GM23248 (cell line): ENCODE results near the gene PROM1. TPM values are rescaled to one million over a fixed set of nuclear protein-coding genes. Genes with fewer than 3 reads are reported as not detected.

Experiments used
- DNase-seq: peaks from one replicate; pipeline ENCODE4 v3.0.0-alpha.2; 2015
- H2AFZ ChIP-seq: fragments of 200-600 bp; sonication (generic); 2 replicates; pipeline ENCODE4 v1.6.1; 2016; ENCODE audit warnings: antibody characterized with exemption
- H3F3A ChIP-seq: fragments of 200-600 bp; sonication (generic); 2 replicates; pipeline ENCODE4 v1.6.1; 2016; ENCODE audit warnings: mild to moderate bottlenecking, antibody characterized with exemption, mixed run types; ENCODE audit not compliant: insufficient read depth
- H3K27ac ChIP-seq: fragments of 200-600 bp; sonication (generic); 2 replicates; pipeline ENCODE4 v1.5.1; 2016; ENCODE audit warnings: mild to moderate bottlenecking
- H3K27me3 ChIP-seq: fragments of 200-600 bp; sonication (generic); replicated peaks from 2 replicates; pipeline ENCODE4 v1.6.1; 2016; ENCODE audit warnings: mild to moderate bottlenecking; ENCODE audit not compliant: insufficient read depth
- H3K36me3 ChIP-seq: fragments of 200-600 bp; sonication (generic); 2 replicates; pipeline ENCODE4 v1.6.1; 2016; ENCODE audit warnings: low read depth, mild to moderate bottlenecking
- H3K4me1 ChIP-seq: fragments of 200-600 bp; sonication (generic); 2 replicates; pipeline ENCODE4 v1.6.1; 2016; ENCODE audit warnings: mild to moderate bottlenecking; ENCODE audit not compliant: insufficient read depth
- H3K4me2 ChIP-seq: fragments of 200-600 bp; sonication (generic); one replicate; pipeline ENCODE4 v1.6.1; 2016; ENCODE audit warnings: mild to moderate bottlenecking; ENCODE audit not compliant: unreplicated experiment
- H3K4me3 ChIP-seq: fragments of 200-600 bp; sonication (generic); 2 replicates; pipeline ENCODE4 v1.5.1; 2016; ENCODE audit warnings: mild to moderate bottlenecking
- H3K79me2 ChIP-seq: fragments of 200-600 bp; sonication (generic); 2 replicates; pipeline ENCODE4 v1.6.1; 2016; ENCODE audit warnings: mild to moderate bottlenecking; ENCODE audit not compliant: insufficient read depth
- H3K9ac ChIP-seq: fragments of 200-600 bp; sonication (generic); 2 replicates; pipeline ENCODE4 v1.6.1; 2016; ENCODE audit warnings: mild to moderate bottlenecking
- H3K9me2 ChIP-seq: fragments of 200-600 bp; sonication (generic); 2 replicates; pipeline ENCODE4 v1.6.1; 2016; ENCODE audit warnings: mixed run types, mild to moderate bottlenecking, moderate library complexity; ENCODE audit not compliant: insufficient read depth
- H3K9me3 ChIP-seq: fragments of 200-600 bp; sonication (generic); one replicate; pipeline ENCODE4 v1.6.1; 2017; ENCODE audit warnings: low read depth
- H4K20me1 ChIP-seq: fragments of 200-600 bp; sonication (generic); 2 replicates; pipeline ENCODE4 v1.6.0; 2016; ENCODE audit not compliant: insufficient read depth
- EZH2 ChIP-seq: fragments of 200-600 bp; sonication (generic); IDR thresholded peaks from 2 replicates; pipeline ENCODE4 v1.6.1; 2018; ENCODE audit warnings: antibody characterized with exemption, mild to moderate bottlenecking; ENCODE audit not compliant: insufficient read depth, poor library complexity, severe bottlenecking
- EZH2phosphoT487 ChIP-seq: fragments of 200-600 bp; sonication (generic); IDR thresholded peaks from 2 replicates; pipeline ENCODE4 v1.6.1; 2018; ENCODE audit warnings: antibody characterized with exemption, moderate library complexity, mild to moderate bottlenecking, low read depth; ENCODE audit not compliant: insufficient read depth
- WGBS, 2 experiments: methylation state at CpG; one replicate each; pipeline ENCODE4 v1.1.6; 2015 to 2017; ENCODE audit warnings: low lambda C conversion rate in 2 of 2, low coverage in 1 of 2; ENCODE audit errors: missing lambda C conversion rate in 2 of 2; 5-methylcytosine and 5-hydroxymethylcytosine counted together
- in situ Hi-C: fragments of 300-500 bp; cut with MboI; formaldehyde crosslinking; loops from 2 replicates; pipeline ENCODE4 v1.15.0; 2020
- polyA plus RNA-seq: library from polyadenylated mRNA; unstranded; fragments of >200 nt; fragmentation: Nextera tagmentation; extraction: Ambion mirVana; gene quantifications from 2 replicates; pipeline ENCODE4 v1.2.1, GENCODE V29; 2016
- total RNA-seq: library from RNA; depleted of rRNA; stranded (reverse); fragments of >200 nt; shearing (Covaris generic); gene quantifications from 2 replicates; pipeline ENCODE4 v1.2.3, GENCODE V29; 2014

PROM1 gene
- total and polyA plus RNA-seq, 2 experiments from 2014 or later, result not detected

DNA sequence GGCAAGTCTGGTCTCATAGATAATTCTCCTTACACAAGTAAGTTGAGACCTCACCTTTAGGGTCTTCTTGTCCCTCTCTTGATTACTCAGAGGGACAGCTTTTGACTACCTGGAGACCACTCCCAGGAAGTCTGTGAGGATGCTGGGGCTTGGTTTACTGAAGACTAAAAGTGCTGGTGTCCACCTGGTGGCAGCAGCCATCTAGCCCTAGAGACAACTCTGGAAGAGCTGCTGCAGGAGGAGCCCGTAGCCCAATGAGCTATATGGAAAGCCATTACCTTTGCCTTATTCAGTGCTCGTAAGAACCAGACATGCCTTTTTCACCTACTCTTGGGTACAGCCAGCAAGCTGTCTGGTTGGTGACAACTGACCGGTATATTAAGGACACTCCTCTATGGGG is 128.2 kb downstream of the PROM1 start:
- H4K20me1 ChIP-seq, result no peaks in the 10 kb centered on the region
- H2AFZ ChIP-seq, result no peak overlapping the region
- peak; percentile 42 for DNase-seq
- no peaks in the 10 kb centered on the region for H3K79me2 ChIP-seq
- no peak overlapping the region for H3K4me2 ChIP-seq
- no peaks in the 10 kb centered on the region for H3K9me3 ChIP-seq
- H3K36me3 ChIP-seq, result no peaks in the 10 kb centered on the region
- in situ Hi-C loops, result loop anchor here (10.0 to 25.0 kb wide), 3 partner anchors 71 to 468 kb away; no protein-coding TSS in a partner anchor
- H3F3A ChIP-seq, result no peaks in the 10 kb centered on the region
- H3K9me2 ChIP-seq, result no peaks in the 10 kb centered on the region
- 64 to 66% methylated on average over 3 of the region's 3 CpGs for WGBS, 2 experiments
- H3K4me3 ChIP-seq, result no peak overlapping the region
- no peak overlapping the region for H3K27ac ChIP-seq
- H3K9ac ChIP-seq, result no peak overlapping the region
- H3K27me3 ChIP-seq, result peaks cover 6% of the 10 kb centered on the region; the same call in 1 of the 2 replicates
- no peak for TF ChIP-seq EZH2phosphoT487
- TF ChIP-seq EZH2, result no peak
- H3K4me1 ChIP-seq, result no peaks in the 10 kb centered on the region

DNA sequence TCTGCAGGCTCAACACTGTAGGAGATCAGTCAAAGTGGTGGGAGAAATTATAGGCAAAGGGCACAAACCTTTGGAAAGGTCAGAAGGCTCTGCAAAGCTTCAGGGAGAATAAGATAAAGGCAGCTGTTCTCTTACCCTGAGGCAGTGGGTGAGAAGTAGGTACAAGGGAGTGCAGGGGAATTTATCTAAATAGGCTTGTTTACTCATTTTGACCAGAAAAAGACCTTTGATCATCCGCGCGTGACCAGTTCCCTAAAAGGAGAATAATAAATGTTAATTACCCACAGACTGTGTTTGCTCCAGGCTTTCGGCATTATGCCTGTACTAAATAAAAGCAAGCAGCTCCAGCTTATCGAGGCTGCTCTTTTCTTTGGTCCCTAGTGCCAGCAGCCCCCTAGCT is 130.2 kb downstream of the PROM1 start:
- TF ChIP-seq EZH2phosphoT487, result no peak
- TF ChIP-seq EZH2, result no peak
- Histone ChIP-seq H3F3A (no peaks in the 10 kb centered on the region), H2AFZ (no peak overlapping the region), H3K36me3 (no peaks in the 10 kb centered on the region), H3K9me2 (no peaks in the 10 kb centered on the region), H3K79me2 (no peaks in the 10 kb centered on the region), H3K27ac (no peak overlapping the region), H3K4me1 (no peaks in the 10 kb centered on the region), H3K4me3 (no peak overlapping the region), H3K9ac (no peak overlapping the region), H3K27me3 (no peaks in the 10 kb centered on the region), H4K20me1 (no peaks in the 10 kb centered on the region), H3K4me2 (no peak overlapping the region), H3K9me3 (no peaks in the 10 kb centered on the region)
- 84 to 86% methylated on average over 5 of the region's 5 CpGs for WGBS, 2 experiments
- in situ Hi-C loops, result loop anchor here (10.0 to 25.0 kb wide), 3 partner anchors 69 to 466 kb away; no protein-coding TSS in a partner anchor
- no peak for DNase-seq

DNA sequence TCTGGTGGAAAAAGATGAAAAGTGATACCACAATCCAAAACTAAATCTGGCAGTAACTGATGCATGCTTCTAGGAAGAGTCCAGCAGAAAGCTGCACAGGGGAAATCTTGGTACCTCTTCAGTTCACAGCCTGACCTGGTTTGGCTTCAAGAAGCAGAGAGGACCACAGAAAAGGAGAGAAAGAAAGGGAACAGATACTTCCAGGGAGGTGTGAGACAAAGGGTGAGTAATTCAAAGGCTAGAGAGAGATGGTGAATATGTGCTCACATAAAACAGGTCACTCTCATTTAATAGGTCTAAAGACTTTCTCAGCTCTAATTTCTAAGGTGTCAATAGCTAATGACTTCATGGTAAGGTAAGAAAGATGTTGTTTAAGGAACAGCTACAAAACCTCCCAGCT is 132.0 kb downstream of the PROM1 start:
- H2AFZ ChIP-seq, result no peak overlapping the region
- no peak overlapping the region for H3K27ac ChIP-seq
- no peaks in the 10 kb centered on the region for H3K4me1 ChIP-seq
- no peaks in the 10 kb centered on the region for H3K79me2 ChIP-seq
- H3K27me3 ChIP-seq, result no peaks in the 10 kb centered on the region
- no peak overlapping the region for H3K4me2 ChIP-seq
- no peaks in the 10 kb centered on the region for H3K9me2 ChIP-seq
- no peaks in the 10 kb centered on the region for H4K20me1 ChIP-seq
- no peak overlapping the region for H3K4me3 ChIP-seq
- no peak for DNase-seq
- no peaks in the 10 kb centered on the region for H3F3A ChIP-seq
- in situ Hi-C loops, result loop anchor here (10.0 to 25.0 kb wide), 3 partner anchors 67 to 464 kb away; no protein-coding TSS in a partner anchor
- H3K36me3 ChIP-seq, result no peaks in the 10 kb centered on the region
- H3K9ac ChIP-seq, result no peak overlapping the region
- TF ChIP-seq EZH2phosphoT487 (no peak), EZH2 (no peak)
- no peaks in the 10 kb centered on the region for H3K9me3 ChIP-seq

DNA sequence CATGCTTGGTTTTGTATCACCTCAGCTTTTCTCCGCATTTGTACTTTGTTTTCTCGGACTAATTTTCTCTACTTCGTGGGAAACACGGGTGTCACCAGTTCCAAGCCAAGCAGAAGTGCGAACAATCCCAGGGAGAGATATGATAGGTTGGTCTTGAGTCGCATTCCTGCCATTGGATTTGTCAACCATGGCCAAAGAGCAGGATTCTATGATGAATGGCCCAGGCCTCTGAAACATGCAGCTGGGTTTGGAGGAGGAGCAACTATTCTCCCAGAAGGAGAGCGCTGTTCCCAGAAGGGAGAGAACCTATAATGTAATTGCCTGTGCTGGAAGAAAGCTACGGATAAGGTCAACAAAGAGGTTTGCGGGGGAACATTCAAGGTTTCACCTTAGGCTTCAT is 135.0 kb downstream of the PROM1 start:
- TF ChIP-seq EZH2phosphoT487 (no peak), EZH2 (no peak)
- Histone ChIP-seq H4K20me1 (no peaks in the 10 kb centered on the region), H3K4me1 (no peaks in the 10 kb centered on the region), H3K4me3 (no peak overlapping the region), H3F3A (no peaks in the 10 kb centered on the region), H3K9me2 (no peaks in the 10 kb centered on the region), H2AFZ (no peak overlapping the region), H3K4me2 (no peak overlapping the region), H3K27me3 (no peaks in the 10 kb centered on the region; the same call in 1 of the 2 replicates), H3K27ac (no peak overlapping the region), H3K9ac (no peak overlapping the region), H3K36me3 (no peaks in the 10 kb centered on the region), H3K79me2 (no peaks in the 10 kb centered on the region), H3K9me3 (no peaks in the 10 kb centered on the region)
- 73 to 78% methylated on average over 9 of the region's 9 CpGs for WGBS, 2 experiments
- DNase-seq, result no peak
- in situ Hi-C loops, result no loop called here

DNA sequence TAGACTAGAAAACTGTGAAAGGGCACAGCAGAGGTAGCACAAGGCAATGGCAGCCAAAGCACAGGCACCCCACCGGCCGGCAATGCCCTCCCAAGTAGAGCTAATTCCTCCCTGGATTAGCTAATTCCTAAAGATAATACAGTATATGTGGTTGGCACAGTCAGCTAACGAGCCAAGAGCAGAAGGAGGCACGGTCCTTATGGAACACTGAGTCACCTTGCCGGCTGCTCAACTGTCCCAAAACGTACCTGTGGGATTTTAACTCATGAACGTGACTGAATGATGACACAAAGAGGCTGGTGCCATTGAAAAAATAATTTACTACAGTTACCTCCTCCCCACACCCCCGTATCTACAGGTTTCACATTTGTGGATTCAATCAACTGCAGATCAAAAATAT is 136.1 kb downstream of the PROM1 start:
- in situ Hi-C loops, result no loop called here
- 77 to 79% methylated on average over 8 of the region's 8 CpGs for WGBS, 2 experiments

More for the DNA sequence above, 136.1 kb downstream of the PROM1 start:
- H3K4me1 ChIP-seq, result no peaks in the 10 kb centered on the region
- H3K36me3 ChIP-seq, result no peaks in the 10 kb centered on the region
- H3K9ac ChIP-seq, result no peak overlapping the region
- H3K79me2 ChIP-seq, result no peaks in the 10 kb centered on the region
- TF ChIP-seq EZH2phosphoT487 (no peak), EZH2 (no peak)
- H3K9me3 ChIP-seq, result no peaks in the 10 kb centered on the region
- DNase-seq, result no peak
- H3K9me2 ChIP-seq, result no peaks in the 10 kb centered on the region
- no peaks in the 10 kb centered on the region for H4K20me1 ChIP-seq
- no peak overlapping the region for H3K4me2 ChIP-seq
- H3K27me3 ChIP-seq, result no peaks in the 10 kb centered on the region; the same call in 1 of the 2 replicates
- H3K4me3 ChIP-seq, result no peak overlapping the region
- H3K27ac ChIP-seq, result no peak overlapping the region
- H3F3A ChIP-seq, result no peaks in the 10 kb centered on the region
- no peak overlapping the region for H2AFZ ChIP-seq
